Bronchial epithelial cell (primary cell): ENCODE results near the gene LRP4. TPM values are rescaled to one million over a fixed set of nuclear protein-coding genes. Genes with fewer than 3 reads are reported as not detected.

ENCODE experiments used
- DNase-seq: peaks from one replicate; pipeline ENCODE4 v3.0.0-alpha.2; 2010; ENCODE audit warnings: low read depth
- FAIRE-seq: peaks from 2 replicates; lab custom pipeline; 2011; peaks lifted over from hg19 to GRCh38; lab: Jason Lieb, UNC
- H3K27me3 ChIP-seq: 2 replicates; pipeline ENCODE4 v1.5.1; 2011; ENCODE audit warnings: low read length; ENCODE audit not compliant: control insufficient read depth, insufficient read depth
- H3K36me3 ChIP-seq: 2 replicates; pipeline ENCODE4 v1.5.1; 2011; ENCODE audit warnings: low read length; ENCODE audit not compliant: control insufficient read depth, insufficient read depth
- H3K4me3 ChIP-seq: 2 replicates; pipeline ENCODE4 v1.5.1; 2011; ENCODE audit warnings: mild to moderate bottlenecking, low read depth, low read length, control low read depth
- total RNA-seq: library from RNA; depleted of rRNA; stranded (reverse); fragments of >200 nt; gene quantifications from 2 replicates; pipeline ENCODE4 v1.2.1, GENCODE V29; 2014
- TF ChIP-seq, protein P1 (sequence below): IDR thresholded peaks from 2 replicates; pipeline ENCODE4 v1.5.1; 2011; ENCODE audit warnings: mild to moderate bottlenecking, moderate library complexity, low read length, control low read depth, inconsistent platforms; ENCODE audit not compliant: insufficient read depth, severe bottlenecking

LRP4 gene
- total RNA-seq, 1 donor from 2014 or later: 5.0 TPM

DNA sequence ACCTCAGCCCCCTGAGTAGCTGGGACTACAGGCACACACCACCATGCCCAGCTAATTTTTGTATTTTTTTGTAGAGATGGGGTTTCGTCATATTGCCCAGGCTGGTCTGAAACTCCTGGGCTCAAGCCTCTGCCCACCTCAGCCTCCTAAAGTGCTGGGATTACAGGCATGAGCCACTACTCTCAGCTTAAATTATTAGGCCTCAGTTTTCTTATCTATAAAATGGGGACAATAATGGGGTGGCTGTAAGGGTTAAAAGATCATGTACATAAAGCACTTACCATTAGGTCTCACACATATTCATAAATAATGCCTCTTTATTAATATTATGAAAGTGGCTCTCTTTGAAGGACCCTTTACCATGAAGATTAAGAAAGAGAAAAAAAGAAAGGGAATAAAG, 40.8 kb downstream of the LRP4 start:
- TF ChIP-seq, protein P1, sequence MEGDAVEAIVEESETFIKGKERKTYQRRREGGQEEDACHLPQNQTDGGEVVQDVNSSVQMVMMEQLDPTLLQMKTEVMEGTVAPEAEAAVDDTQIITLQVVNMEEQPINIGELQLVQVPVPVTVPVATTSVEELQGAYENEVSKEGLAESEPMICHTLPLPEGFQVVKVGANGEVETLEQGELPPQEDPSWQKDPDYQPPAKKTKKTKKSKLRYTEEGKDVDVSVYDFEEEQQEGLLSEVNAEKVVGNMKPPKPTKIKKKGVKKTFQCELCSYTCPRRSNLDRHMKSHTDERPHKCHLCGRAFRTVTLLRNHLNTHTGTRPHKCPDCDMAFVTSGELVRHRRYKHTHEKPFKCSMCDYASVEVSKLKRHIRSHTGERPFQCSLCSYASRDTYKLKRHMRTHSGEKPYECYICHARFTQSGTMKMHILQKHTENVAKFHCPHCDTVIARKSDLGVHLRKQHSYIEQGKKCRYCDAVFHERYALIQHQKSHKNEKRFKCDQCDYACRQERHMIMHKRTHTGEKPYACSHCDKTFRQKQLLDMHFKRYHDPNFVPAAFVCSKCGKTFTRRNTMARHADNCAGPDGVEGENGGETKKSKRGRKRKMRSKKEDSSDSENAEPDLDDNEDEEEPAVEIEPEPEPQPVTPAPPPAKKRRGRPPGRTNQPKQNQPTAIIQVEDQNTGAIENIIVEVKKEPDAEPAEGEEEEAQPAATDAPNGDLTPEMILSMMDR: no peak
- Histone ChIP-seq H3K27me3 (no peaks in the 10 kb centered on the region), H3K36me3 (peaks cover 8% of the 10 kb centered on the region), H3K4me3 (no peak overlapping the region)
- FAIRE-seq (no peak), DNase-seq (no peak)

GRCh38 chr11:46876471-46876870, 41.9 kb downstream of the LRP4 start:
- Histone ChIP-seq H3K36me3 (peaks cover 9% of the 10 kb centered on the region), H3K4me3 (no peak overlapping the region), H3K27me3 (no peaks in the 10 kb centered on the region)
- TF ChIP-seq, protein P1: no peak
- DNase-seq (no peak), FAIRE-seq (peak; percentile 86)

DNA sequence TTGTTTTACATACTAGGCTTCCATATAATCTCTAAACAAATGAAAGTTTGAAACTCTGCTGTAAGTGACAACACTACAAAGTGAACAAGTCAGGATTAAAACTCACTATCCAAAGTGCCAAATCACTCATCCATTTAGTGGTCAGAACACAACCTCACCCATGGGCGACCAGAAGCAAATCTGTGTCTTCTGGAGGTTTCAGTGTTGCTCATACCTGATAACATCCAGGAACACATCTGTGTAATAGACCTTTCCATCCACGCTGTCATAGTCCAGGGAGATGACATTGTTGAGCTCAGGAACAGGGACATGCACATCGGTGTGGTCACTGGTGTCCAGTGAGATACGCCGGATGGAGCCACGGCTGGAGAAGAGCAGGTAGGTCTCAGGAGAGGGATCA, 43.8 kb downstream of the LRP4 start:
- peaks cover 9% of the 10 kb centered on the region for H3K36me3 ChIP-seq
- no peak for FAIRE-seq

DNA sequence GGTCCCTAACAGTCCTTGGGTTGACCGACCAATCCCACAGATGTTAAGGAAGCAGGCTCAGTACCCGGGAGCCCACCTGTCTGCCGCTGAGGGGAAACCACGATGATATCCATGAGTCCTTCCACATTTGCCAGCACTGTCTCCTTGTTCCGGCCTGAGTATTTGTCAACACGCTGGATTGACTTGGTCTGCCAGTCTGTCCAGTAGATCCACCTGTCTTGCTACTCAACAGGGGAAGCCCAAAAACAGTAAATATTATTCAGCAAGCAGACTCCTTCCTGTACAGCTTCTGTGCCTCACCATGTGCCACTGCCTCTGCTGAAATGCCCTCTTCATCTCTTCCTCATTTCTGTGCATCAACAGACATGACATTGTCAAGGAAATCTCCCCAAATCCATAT, 49.4 kb downstream of the LRP4 start:
- DNase-seq: no peak
- H3K36me3 ChIP-seq: peaks cover 4% of the 10 kb centered on the region
- FAIRE-seq: no peak
- H3K27me3 ChIP-seq: no peaks in the 10 kb centered on the region
- TF ChIP-seq, protein P1: no peak
- no peak overlapping the region for H3K4me3 ChIP-seq

More for the DNA sequence above, 43.8 kb downstream of the LRP4 start:
- TF ChIP-seq, protein P1: no peak
- H3K4me3 ChIP-seq: no peak overlapping the region
- no peaks in the 10 kb centered on the region for H3K27me3 ChIP-seq
- no peak for DNase-seq

GRCh38 chr11:46865340-46865739, 53.0 kb downstream of the LRP4 start:
- H3K27me3 ChIP-seq: no peaks in the 10 kb centered on the region
- TF ChIP-seq, protein P1: no peak
- no peak overlapping the region for H3K4me3 ChIP-seq
- no peaks in the 10 kb centered on the region for H3K36me3 ChIP-seq
- FAIRE-seq (no peak), DNase-seq (peak; percentile 19)

DNA sequence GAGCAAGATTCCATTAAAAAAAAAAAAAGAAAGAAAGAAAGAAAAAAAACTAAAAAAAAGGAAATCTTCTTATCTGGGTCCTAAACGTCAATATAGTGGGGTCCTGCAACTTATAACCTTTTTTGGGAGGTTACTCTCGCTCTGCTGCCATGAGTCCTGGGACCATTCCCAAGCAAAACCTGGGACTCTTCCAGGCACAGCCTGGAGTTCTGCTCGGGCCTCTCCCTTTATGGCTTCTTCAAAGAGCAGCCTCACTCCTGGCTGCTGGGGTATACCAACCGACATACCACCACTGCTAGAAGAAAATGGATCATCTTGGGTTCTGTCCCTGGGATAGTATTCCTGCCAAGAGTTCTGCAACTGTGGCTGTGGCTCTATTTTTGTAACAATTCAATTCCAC, 58.1 kb downstream of the LRP4 start:
- H3K36me3 ChIP-seq: peaks cover 1% of the 10 kb centered on the region
- FAIRE-seq: no peak
- no peak overlapping the region for H3K4me3 ChIP-seq
- H3K27me3 ChIP-seq: no peaks in the 10 kb centered on the region
- DNase-seq: no peak
- TF ChIP-seq, protein P1: no peak
